ENCODE measurements around the gene USP25. TPM values are rescaled to one million over a fixed set of nuclear protein-coding genes. Genes with fewer than 3 reads are reported as not detected.

USP25 gene
- total RNA-seq, 1 donor: 56.1 TPM

DNA sequence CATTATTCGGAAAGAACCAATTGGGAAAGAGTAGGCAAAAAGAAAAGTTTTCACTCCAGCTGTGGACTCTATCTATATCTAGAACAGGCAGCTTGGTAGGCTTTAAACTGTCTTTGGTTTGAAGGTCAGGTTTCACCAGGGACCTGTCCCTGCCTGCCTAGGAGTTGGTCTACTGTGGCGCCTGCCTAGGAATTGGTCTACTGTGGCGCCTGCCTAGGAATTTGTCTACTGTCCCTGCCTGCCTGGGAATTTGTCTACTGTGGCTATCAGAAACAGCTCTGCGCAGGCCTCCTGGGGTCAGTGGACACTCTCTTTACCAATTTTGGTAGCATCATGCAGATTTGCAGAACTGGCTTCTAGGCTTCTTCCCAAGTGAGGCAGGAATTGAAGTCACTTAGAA lies 13.8 kb downstream of the USP25 start:
- H3K4me2 ChIP-seq (ENCODE audit: insufficient read depth, low read length): no peak overlapping the region
- no peaks in the 10 kb centered on the region for H3K27me3 ChIP-seq (ENCODE audit: insufficient read depth, low read length)
- no peak for DNase-seq (ENCODE audit: insufficient read length, low spot score, missing footprints)
- H3K36me3 ChIP-seq (ENCODE audit: insufficient read depth, low read length): no peaks in the 10 kb centered on the region
- peaks cover 35% of the 10 kb centered on the region for H4K20me1 ChIP-seq (ENCODE audit: insufficient read depth, low read length)
- TF ChIP-seq, protein P1, sequence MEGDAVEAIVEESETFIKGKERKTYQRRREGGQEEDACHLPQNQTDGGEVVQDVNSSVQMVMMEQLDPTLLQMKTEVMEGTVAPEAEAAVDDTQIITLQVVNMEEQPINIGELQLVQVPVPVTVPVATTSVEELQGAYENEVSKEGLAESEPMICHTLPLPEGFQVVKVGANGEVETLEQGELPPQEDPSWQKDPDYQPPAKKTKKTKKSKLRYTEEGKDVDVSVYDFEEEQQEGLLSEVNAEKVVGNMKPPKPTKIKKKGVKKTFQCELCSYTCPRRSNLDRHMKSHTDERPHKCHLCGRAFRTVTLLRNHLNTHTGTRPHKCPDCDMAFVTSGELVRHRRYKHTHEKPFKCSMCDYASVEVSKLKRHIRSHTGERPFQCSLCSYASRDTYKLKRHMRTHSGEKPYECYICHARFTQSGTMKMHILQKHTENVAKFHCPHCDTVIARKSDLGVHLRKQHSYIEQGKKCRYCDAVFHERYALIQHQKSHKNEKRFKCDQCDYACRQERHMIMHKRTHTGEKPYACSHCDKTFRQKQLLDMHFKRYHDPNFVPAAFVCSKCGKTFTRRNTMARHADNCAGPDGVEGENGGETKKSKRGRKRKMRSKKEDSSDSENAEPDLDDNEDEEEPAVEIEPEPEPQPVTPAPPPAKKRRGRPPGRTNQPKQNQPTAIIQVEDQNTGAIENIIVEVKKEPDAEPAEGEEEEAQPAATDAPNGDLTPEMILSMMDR (IDR thresholded peaks at IDR 0.05; ENCODE audit: extremely low read depth, low read depth, low read length): no peak
- peaks cover 8% of the 10 kb centered on the region for H3K4me1 ChIP-seq (ENCODE audit: insufficient read depth, low read length)
- H2AFZ ChIP-seq (ENCODE audit: low read length): no peak overlapping the region
- no peak overlapping the region for H3K27ac ChIP-seq (ENCODE audit: low read depth, low read length)
- H3K79me2 ChIP-seq (ENCODE audit: insufficient read depth, low read length): peaks cover 90% of the 10 kb centered on the region
- no peaks in the 10 kb centered on the region for H3K9me3 ChIP-seq (ENCODE audit: low read depth, low read length)
- no peak overlapping the region for H3K4me3 ChIP-seq (ENCODE audit: insufficient read depth, low read length)

- Histone ChIP-seq H3K4me2 (ENCODE audit: insufficient read depth, low read length) (no peak overlapping the region), H3K9me3 (ENCODE audit: low read depth, low read length) (no peaks in the 10 kb centered on the region), H3K4me1 (ENCODE audit: insufficient read depth, low read length) (peaks cover 11% of the 10 kb centered on the region), H3K4me3 (ENCODE audit: insufficient read depth, low read length) (no peak overlapping the region), H3K27ac (ENCODE audit: low read depth, low read length) (no peak overlapping the region), H4K20me1 (ENCODE audit: insufficient read depth, low read length) (peaks cover 31% of the 10 kb centered on the region), H3K36me3 (ENCODE audit: insufficient read depth, low read length) (no peaks in the 10 kb centered on the region), H3K79me2 (ENCODE audit: insufficient read depth, low read length) (peaks cover 89% of the 10 kb centered on the region), H3K27me3 (ENCODE audit: insufficient read depth, low read length) (no peaks in the 10 kb centered on the region), H2AFZ (ENCODE audit: low read length) (no peak overlapping the region)
- TF ChIP-seq, protein P1 (IDR thresholded peaks at IDR 0.05; ENCODE audit: extremely low read depth, low read depth, low read length): no peak
- no peak for DNase-seq (ENCODE audit: insufficient read length, low spot score, missing footprints)
Measured at GRCh38 chr21:15744926-15745325, 15.1 kb downstream of the USP25 start.

GRCh38 chr21:15748586-15748985 lies 18.8 kb downstream of the USP25 start:
- Histone ChIP-seq H4K20me1 (ENCODE audit: insufficient read depth, low read length) (peaks cover 12% of the 10 kb centered on the region), H3K36me3 (ENCODE audit: insufficient read depth, low read length) (no peaks in the 10 kb centered on the region), H3K79me2 (ENCODE audit: insufficient read depth, low read length) (peaks cover 88% of the 10 kb centered on the region), H3K4me2 (ENCODE audit: insufficient read depth, low read length) (no peak overlapping the region), H3K27me3 (ENCODE audit: insufficient read depth, low read length) (no peaks in the 10 kb centered on the region), H3K4me3 (ENCODE audit: insufficient read depth, low read length) (no peak overlapping the region), H3K9me3 (ENCODE audit: low read depth, low read length) (no peaks in the 10 kb centered on the region), H2AFZ (ENCODE audit: low read length) (no peak overlapping the region), H3K27ac (ENCODE audit: low read depth, low read length) (no peak overlapping the region), H3K4me1 (ENCODE audit: insufficient read depth, low read length) (peaks cover 2% of the 10 kb centered on the region)
- TF ChIP-seq, protein P1 (IDR thresholded peaks at IDR 0.05; ENCODE audit: extremely low read depth, low read depth, low read length): no peak
- no peak for DNase-seq (ENCODE audit: insufficient read length, low spot score, missing footprints)

- no peak for DNase-seq (ENCODE audit: insufficient read length, low spot score, missing footprints)
Measured at GRCh38 chr21:15749082-15749860, 19.5 kb downstream of the USP25 start.

More at GRCh38 chr21:15749082-15749860, 19.5 kb downstream of the USP25 start:
- Histone ChIP-seq H3K9me3 (ENCODE audit: low read depth, low read length) (no peaks in the 10 kb centered on the region), H4K20me1 (ENCODE audit: insufficient read depth, low read length) (peaks cover 10% of the 10 kb centered on the region), H3K4me3 (ENCODE audit: insufficient read depth, low read length) (no peak overlapping the region), H3K79me2 (ENCODE audit: insufficient read depth, low read length) (peaks cover 88% of the 10 kb centered on the region), H2AFZ (ENCODE audit: low read length) (no peak overlapping the region), H3K27ac (ENCODE audit: low read depth, low read length) (no peak overlapping the region), H3K36me3 (ENCODE audit: insufficient read depth, low read length) (no peaks in the 10 kb centered on the region), H3K4me2 (ENCODE audit: insufficient read depth, low read length) (no peak overlapping the region), H3K4me1 (ENCODE audit: insufficient read depth, low read length) (peaks cover 4% of the 10 kb centered on the region), H3K27me3 (ENCODE audit: insufficient read depth, low read length) (no peaks in the 10 kb centered on the region)
- TF ChIP-seq, protein P1 (IDR thresholded peaks at IDR 0.05; ENCODE audit: extremely low read depth, low read depth, low read length): no peak
